GM10266 (cell line): ENCODE data around the gene PIP4K2A.

Experiments used
- DNase-seq: peaks from one replicate; pipeline ENCODE4 v3.0.0; 2012; ENCODE audit errors: extremely low spot score
- TF ChIP-seq, protein P1 (sequence below): IDR thresholded peaks from 2 replicates; pipeline ENCODE4 v1.5.1; 2012; ENCODE audit warnings: mild to moderate bottlenecking, low read depth; ENCODE audit not compliant: control insufficient read depth, insufficient read depth; ENCODE audit errors: missing control alignments

The PIP4K2A gene

DNA sequence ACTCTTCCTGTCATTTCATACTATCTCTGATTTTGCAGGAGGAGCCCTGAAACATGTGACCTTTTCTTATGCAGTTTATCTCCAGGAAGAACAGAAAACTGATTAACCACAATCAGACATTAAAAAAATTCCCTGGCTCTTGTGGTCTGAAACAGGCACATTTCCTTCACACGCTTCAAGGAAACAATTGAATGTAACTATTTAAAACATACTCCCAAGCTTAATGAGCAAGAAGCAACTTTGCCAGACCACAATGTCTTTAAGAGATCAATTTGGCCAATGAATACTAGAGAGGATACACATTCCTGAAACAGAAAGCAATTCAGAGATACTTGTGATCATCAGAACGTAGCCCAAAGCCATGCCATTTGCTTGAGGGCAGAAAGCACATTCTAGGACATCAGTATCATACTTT lies 65.8 kb downstream of the PIP4K2A start:
- TF ChIP-seq, protein P1, sequence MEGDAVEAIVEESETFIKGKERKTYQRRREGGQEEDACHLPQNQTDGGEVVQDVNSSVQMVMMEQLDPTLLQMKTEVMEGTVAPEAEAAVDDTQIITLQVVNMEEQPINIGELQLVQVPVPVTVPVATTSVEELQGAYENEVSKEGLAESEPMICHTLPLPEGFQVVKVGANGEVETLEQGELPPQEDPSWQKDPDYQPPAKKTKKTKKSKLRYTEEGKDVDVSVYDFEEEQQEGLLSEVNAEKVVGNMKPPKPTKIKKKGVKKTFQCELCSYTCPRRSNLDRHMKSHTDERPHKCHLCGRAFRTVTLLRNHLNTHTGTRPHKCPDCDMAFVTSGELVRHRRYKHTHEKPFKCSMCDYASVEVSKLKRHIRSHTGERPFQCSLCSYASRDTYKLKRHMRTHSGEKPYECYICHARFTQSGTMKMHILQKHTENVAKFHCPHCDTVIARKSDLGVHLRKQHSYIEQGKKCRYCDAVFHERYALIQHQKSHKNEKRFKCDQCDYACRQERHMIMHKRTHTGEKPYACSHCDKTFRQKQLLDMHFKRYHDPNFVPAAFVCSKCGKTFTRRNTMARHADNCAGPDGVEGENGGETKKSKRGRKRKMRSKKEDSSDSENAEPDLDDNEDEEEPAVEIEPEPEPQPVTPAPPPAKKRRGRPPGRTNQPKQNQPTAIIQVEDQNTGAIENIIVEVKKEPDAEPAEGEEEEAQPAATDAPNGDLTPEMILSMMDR, result no peak
- no peak for DNase-seq

DNA sequence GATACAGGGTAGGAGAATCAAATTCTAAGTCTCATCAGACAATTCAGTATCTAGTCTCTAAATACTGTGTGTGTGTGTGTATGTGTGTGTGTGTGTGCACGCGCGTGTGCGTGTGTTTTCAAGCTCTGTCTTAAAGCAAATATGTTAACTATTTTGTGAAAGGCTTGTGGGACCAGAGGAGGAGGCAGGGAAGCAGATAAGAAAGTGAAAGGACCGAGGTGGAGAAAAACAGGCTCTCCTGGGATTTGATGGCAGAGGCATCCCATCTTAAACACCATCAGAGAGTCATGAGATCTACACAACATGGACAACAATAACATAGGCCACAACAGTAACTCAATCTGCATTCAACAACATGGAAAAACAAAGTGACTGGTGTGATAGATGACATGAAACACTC lies 67.1 kb downstream of the PIP4K2A start:
- TF ChIP-seq, protein P1, result no peak

DNA sequence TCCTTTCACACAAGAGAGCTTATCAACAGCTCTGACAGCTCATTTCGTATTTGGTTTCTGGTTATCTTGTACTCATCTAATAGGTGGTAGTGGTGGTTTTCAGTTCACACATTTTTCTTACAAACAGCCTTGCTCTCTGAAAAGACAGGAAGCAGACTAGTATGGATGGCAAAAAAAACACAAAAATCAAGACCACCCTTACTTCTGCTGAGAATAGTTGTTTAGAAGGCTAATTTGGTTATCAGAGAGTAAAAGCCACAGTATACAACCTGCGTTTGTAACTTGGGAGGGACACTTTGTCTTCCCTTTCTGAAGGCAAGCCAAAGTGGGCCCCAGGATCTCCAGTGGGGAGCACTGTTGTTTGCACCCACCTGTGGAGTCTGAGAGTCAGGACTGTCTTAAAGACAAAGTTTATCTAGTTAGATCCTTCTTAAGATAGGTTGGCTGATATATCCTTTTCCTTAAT lies 68.0 kb downstream of the PIP4K2A start:
- TF ChIP-seq, protein P1, result no peak
- DNase-seq, result no peak

More for the DNA sequence above, 67.1 kb downstream of the PIP4K2A start:
- no peak for DNase-seq

DNA sequence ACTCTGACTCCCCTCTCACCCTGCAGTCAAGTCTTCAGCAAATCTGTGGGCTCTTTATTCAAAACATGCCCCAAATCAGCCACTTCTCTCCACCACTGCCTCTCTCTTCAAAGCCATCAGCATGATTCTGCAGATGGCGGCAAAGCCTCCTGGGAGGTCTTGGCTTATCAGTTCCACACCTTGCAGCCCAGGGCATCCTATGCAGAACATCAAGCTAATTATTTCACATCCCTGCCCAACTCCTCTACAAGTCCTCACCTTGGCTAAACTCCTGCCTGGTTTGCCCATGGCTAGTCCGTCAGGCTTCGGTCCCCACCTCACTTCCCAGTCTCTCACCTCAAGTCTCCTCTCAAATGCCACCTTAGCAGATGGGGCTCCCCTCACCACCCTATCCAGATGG lies 70.2 kb downstream of the PIP4K2A start:
- TF ChIP-seq, protein P1, result no peak
- no peak for DNase-seq

DNA sequence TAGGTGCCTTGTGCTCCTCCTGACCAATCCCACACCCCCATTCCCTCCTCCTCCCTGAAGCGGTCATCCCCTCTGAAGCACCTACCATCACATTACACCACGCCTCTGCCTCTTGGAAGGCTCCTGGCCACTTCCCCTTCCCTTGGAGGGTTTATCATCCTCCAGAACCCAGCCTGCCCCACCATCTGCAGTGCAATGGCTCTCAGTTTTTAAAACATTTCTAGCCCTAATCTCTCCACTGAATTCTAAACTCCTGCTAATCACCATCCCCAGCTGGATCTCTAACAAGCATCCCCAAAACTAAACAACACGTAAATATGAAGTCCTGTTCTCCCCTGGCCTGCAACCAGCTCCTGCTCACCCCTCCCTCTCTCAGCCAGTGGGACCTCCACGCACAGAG lies 70.6 kb downstream of the PIP4K2A start:
- TF ChIP-seq, protein P1, result no peak

DNA sequence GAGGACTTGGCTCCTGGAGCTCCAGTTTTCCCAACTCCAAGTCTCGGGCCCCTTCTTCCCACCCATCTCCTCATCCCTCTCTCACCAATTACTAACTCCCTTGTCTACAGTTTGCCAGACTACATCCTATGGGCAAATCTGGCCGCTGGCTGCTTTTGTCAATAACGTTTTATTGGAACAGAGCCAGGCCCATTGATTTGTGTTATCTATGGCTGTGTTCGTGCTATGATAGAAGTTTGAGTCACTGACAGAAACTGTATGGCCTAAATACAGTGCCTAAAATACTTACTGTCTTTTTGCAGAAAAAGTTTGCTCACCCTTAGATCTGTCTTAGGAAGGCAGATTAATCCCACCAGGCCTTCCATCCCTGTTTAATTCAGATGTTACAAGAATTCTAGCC lies 71.3 kb downstream of the PIP4K2A start:
- TF ChIP-seq, protein P1, result no peak
- DNase-seq, result no peak

More for the DNA sequence above, 70.6 kb downstream of the PIP4K2A start:
- no peak for DNase-seq

DNA sequence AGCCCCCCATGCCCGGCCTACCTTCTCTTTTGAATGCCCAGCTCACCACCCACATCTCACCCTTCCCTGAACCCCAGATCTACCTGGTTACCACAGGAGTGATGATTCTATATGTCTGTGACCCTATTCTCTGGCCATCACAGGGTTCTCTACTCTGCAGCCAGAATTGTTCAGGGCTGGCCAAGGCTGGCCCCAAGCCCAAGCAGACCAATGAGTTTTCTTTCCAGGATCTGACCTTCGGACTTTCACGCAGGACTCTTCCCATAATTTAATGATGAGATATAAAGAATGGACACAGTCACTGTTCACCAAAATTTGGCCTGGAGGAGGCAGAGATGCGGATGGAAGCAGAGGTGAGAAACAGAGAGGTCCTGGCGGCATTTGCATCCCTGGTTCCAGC lies 72.6 kb downstream of the PIP4K2A start:
- no peak for DNase-seq
- TF ChIP-seq, protein P1, result no peak
